Adrenal gland (tissue), 12 donors: Measurements from ENCODE around the gene MYL12A. TPM values are rescaled to one million over a fixed set of nuclear protein-coding genes. Genes with fewer than 3 reads are reported as not detected.
A peak's percentile ranks its signal among the peaks of the same experiment; 100 is the strongest.

Experiments
- DNase-seq, 7 donors: peaks; one replicate each; pipeline ENCODE4 v3.0.0-alpha.2; 2019 to 2020
- H3K27ac ChIP-seq, 5 donors: fragments of 200-600 bp; sonication (generic) in 4 of 5; 1 replicate in 3 of 5; 2 replicates in 2 of 5; pipeline versions ENCODE4 v1.5.1 to v1.8.0; 2016 to 2020; ENCODE audit warnings: mild to moderate bottlenecking in 1 of 5
- H3K27me3 ChIP-seq: fragments of 200-600 bp; 2 replicates; pipeline ENCODE4 v1.8.0; 2021
- H3K36me3 ChIP-seq, 2 donors: fragments of 200-600 bp; replicated peaks in 1 of 2; 1 replicate in 1 of 2; 2 replicates in 1 of 2; pipeline versions ENCODE4 v1.5.1 to v1.8.0; 2018 to 2022
- H3K4me1 ChIP-seq, 2 donors: fragments of 200-600 bp; replicated peaks in 1 of 2; 1 replicate in 1 of 2; 2 replicates in 1 of 2; pipeline versions ENCODE4 v1.5.1 to v1.8.0; 2018 to 2021
- H3K4me3 ChIP-seq, 4 donors: fragments of 200-600 bp; sonication (generic) in 3 of 4; one replicate each; pipeline ENCODE4 v1.5.1; 2016 to 2018
- H3K9me3 ChIP-seq, 3 donors: fragments of 200-600 bp; sonication (generic) in 1 of 3; replicated peaks in 1 of 3; 1 replicate in 2 of 3; 2 replicates in 1 of 3; pipeline versions ENCODE4 v1.5.1 to v1.8.0; 2016 to 2021
- POLR2A ChIP-seq, 2 donors: fragments of 450-650 bp; IDR thresholded peaks; one replicate each; pipeline ENCODE4 v1.6.1; 2017; ENCODE audit warnings: antibody characterized with exemption in 2 of 2, mild to moderate bottlenecking in 2 of 2, moderate library complexity in 1 of 2
- WGBS, 4 donors: extraction: QIAGEN DNeasy Blood & Tissue Kit in 2 of 4; methylation state at CpG; one replicate each; pipeline versions ENCODE4 v1.1.5 to v1.1.7; 2013 to 2017; 5-methylcytosine and 5-hydroxymethylcytosine counted together
- intact Hi-C, 2 donors: fragments of 100-400 bp; cut with DNase I; formaldehyde crosslinking; loops; one replicate each; pipeline versions ENCODE4 v1.14.1 to v1.15.0; 2022 to 2023
- polyA plus RNA-seq, 3 donors: library from polyadenylated mRNA; stranded (reverse); fragments of 200-250 nt in 2 of 3; fragments of 350-450 nt in 1 of 3; fragmentation: Illumina TruSeq in 1 of 3; extraction: RNeasy Lipid Tissue Mini Kit (QIAGEN cat#74804) in 1 of 3; gene quantifications; one replicate each; pipeline ENCODE4 v1.2.3, GENCODE V29; 2013 to 2014
- total RNA-seq, 9 donors: library from RNA; depleted of rRNA in 4 of 9; stranded (reverse); fragments of >200 nt in 4 of 9; fragments of 120-200 nt in 1 of 9; fragmentation: NEBNext Ultra II Directional in 1 of 9; extraction: Animal tissue kit (Norgen Biotek cat#: 25700) in 1 of 9; gene quantifications; one replicate each; pipeline versions ENCODE4 v1.1.0 to v1.2.4, GENCODE V29; 2013 to 2023
- TF ChIP-seq, protein P1 (sequence below), 6 experiments: fragments of 450-650 bp in 4 of 6; fragments of 200-600 bp in 2 of 6; sonication (generic) in 1 of 6; IDR thresholded peaks; 1 replicate in 5 of 6; 2 replicates in 1 of 6; pipeline versions ENCODE4 v1.5.1 to v1.8.0; 2016 to 2021; ENCODE audit warnings: antibody characterized with exemption in 6 of 6, mild to moderate bottlenecking in 2 of 6, moderate library complexity in 1 of 6
- donor health status: healthy with polysubstance abuse.
- donor health status: Bipolar disorder and iron deficiency.
- donor health status: DM: yes; HTN: yes; CAD: no.
- donor health status: DM: no; HTN: no; CAD: no.
- donor health status: DM: no; HTN: no; CAD: no.
- donor health status: DM: yes; HTN: yes; CAD: no.

Gene MYL12A
- total and polyA plus RNA-seq, 12 donors: 191 to 436 (median 251) TPM

DNA sequence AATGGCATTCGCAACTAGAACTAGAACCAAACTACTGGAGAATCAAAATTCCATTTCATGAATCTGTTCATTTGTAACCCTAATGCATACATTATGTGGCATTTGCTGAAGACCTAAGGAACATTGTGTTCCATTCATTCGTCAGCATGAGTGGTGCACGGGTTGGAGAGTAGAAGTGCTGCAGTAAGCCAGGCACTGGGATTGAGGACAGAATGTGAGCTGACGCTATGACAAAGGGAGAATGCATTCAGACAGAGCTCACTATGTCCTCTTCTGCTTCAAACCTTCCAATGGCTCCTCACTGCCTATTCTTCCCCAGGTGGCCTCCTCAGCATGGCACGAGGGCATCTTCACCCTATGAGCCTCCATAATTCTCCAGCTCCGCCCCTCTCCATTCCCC, 21.6 kb upstream of the MYL12A start:
- Histone ChIP-seq H3K4me3 (no peak overlapping the region), H3K4me1 (peaks cover 0 to 3% of the 10 kb centered on the region in 2 donors), H3K27ac (no peak overlapping the region), H3K9me3 (no peaks in the 10 kb centered on the region), H3K36me3 (no peaks in the 10 kb centered on the region), H3K27me3 (no peaks in the 10 kb centered on the region)
- intact Hi-C loops: no loop called here
- WGBS, 4 donors: 91 to 96% (median 96%) methylated on average over 6 of the region's 6 CpGs
- no peak for TF ChIP-seq POLR2A (IDR thresholded peaks at IDR 0.05)
- TF ChIP-seq, protein P1, sequence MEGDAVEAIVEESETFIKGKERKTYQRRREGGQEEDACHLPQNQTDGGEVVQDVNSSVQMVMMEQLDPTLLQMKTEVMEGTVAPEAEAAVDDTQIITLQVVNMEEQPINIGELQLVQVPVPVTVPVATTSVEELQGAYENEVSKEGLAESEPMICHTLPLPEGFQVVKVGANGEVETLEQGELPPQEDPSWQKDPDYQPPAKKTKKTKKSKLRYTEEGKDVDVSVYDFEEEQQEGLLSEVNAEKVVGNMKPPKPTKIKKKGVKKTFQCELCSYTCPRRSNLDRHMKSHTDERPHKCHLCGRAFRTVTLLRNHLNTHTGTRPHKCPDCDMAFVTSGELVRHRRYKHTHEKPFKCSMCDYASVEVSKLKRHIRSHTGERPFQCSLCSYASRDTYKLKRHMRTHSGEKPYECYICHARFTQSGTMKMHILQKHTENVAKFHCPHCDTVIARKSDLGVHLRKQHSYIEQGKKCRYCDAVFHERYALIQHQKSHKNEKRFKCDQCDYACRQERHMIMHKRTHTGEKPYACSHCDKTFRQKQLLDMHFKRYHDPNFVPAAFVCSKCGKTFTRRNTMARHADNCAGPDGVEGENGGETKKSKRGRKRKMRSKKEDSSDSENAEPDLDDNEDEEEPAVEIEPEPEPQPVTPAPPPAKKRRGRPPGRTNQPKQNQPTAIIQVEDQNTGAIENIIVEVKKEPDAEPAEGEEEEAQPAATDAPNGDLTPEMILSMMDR (IDR thresholded peaks at IDR 0.05): no peak
- no peak for DNase-seq

DNA sequence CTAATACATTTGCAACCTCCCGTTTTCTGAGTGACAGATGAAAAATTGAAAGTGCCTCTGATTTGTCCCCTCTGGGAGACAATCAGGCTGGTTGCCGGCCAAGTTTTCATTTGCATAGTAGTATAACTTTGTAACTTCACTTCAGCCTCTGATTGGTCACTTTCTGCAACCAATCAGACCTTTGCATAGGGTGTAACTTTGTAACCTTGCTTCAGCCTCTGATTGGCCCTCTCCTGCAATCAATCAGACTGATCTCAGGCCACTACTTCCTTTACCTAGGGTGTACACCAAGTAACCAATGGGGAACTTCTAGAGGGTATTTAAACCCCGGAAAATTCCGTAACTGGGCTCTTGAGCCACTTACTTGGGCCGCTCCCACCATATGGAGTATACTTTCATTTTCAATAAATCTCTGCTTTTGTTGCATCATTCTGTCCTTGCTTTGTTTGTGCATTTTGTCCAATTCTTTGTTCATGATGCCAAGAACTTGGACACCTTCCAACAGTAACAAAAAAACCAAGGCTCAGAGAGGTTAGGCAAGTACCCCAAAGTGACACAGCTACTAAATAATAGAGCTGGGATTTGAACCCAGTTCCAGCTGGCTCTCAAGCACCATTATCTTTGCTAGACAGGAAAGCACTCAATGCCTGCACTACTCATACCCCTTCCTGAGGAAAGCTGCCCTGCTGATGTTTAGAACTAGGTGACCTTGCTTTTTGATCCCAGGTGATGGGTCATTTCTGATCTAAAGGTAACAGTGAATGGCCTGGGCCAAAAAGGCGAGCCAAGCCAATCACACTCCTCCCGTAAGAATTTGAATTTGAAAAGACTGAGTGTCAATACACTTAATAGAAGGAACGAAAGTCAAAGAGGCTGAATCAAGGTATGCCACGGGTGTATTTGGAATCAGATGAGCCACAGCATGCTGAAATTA, 16.9 kb upstream of the MYL12A start:
- peaks cover 0 to 3% of the 10 kb centered on the region in 2 donors for H3K4me1 ChIP-seq
- peak in 6 of 7 donors; percentile 32 to 77 (median 56) for DNase-seq
- H3K9me3 ChIP-seq: no peaks in the 10 kb centered on the region
- intact Hi-C loops: no loop called here
- no peaks in the 10 kb centered on the region for H3K27me3 ChIP-seq
- TF ChIP-seq, protein P1 (IDR thresholded peaks at IDR 0.05): no peak
- peak in 1 of 2 donors; percentile 6 for TF ChIP-seq POLR2A (IDR thresholded peaks at IDR 0.05)
- 80 to 88% (median 84%) methylated on average over 9 of the region's 9 CpGs for WGBS, 4 donors
- no peak overlapping the region for H3K27ac ChIP-seq
- peak overlapping the region in 1 of 4 donors; percentile 18 for H3K4me3 ChIP-seq
- no peaks in the 10 kb centered on the region for H3K36me3 ChIP-seq

DNA sequence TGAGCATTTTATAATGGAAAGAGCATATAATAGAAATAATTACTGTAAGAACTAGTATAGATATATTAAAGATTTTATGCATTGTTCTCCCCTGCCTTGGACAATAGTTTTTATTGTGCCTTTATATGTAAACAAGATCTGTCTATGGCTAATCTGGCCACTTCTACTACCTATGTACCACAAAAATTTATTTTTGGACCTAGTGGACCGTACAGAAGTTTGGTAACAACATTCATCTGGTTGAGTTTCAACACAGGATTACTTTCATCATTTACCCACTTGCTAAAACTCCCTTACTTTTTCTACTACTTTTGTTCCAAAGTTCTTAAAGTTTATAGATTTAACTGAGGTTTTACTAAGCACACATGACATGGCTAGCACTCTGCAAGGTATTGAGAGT, 14.6 kb upstream of the MYL12A start:
- Histone ChIP-seq H3K9me3 (no peaks in the 10 kb centered on the region), H3K4me3 (no peak overlapping the region), H3K36me3 (no peaks in the 10 kb centered on the region), H3K27ac (no peak overlapping the region), H3K4me1 (peaks cover 0 to 3% of the 10 kb centered on the region in 2 donors), H3K27me3 (no peaks in the 10 kb centered on the region)
- no peak for TF ChIP-seq POLR2A (IDR thresholded peaks at IDR 0.05)
- TF ChIP-seq, protein P1 (IDR thresholded peaks at IDR 0.05): no peak
- no peak for DNase-seq
- intact Hi-C loops: no loop called here
- WGBS, 4 donors: 91 to 100% (median 94%) methylated on average over 1 of the region's 1 CpG

DNA sequence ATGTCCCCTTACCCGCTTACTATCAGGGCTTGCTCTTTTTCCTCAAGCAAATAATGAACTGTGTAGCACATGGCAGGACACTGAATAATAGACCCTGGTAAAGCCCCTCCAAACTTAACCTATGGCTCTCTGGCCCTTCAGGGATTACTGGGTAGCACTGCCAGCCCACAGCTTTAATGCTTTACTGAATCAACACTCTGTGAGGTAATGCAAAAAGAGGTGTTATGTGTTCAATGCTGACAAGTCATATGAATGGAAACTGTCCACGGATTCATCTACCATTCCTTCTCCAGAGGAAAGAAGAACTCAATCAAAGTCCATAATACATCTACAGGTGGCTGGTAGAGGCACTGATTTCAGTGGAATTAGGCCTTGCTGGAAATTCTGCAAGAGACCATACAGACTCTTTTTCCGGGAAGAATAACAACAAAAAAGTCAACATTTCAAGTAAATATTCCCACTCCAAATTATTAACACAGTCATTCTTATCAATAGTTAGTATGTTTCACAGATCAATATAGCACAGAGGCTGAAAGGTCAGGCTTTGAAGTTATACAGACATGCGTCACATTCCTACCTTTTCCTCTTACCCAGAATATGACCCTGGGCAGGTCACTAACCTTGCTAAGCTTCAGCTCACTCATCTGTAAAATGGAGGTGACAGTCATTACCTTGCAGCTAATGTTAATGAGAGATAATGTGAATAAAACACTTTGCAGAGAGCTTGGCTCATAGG, 14.0 kb upstream of the MYL12A start:
- H3K4me1 ChIP-seq: peaks cover 0 to 3% of the 10 kb centered on the region in 2 donors

More for the DNA sequence above, 14.0 kb upstream of the MYL12A start:
- H3K36me3 ChIP-seq: no peaks in the 10 kb centered on the region
- no peaks in the 10 kb centered on the region for H3K27me3 ChIP-seq
- WGBS, 4 donors: 78 to 90% (median 89%) methylated on average over 4 of the region's 4 CpGs
- H3K4me3 ChIP-seq: no peak overlapping the region
- TF ChIP-seq, protein P1 (IDR thresholded peaks at IDR 0.05): no peak
- no peak for TF ChIP-seq POLR2A (IDR thresholded peaks at IDR 0.05)
- H3K9me3 ChIP-seq: no peaks in the 10 kb centered on the region
- DNase-seq: no peak
- intact Hi-C loops: no loop called here
- no peak overlapping the region for H3K27ac ChIP-seq
